Measurements from ENCODE around the gene ELK3. TPM values are rescaled to one million over a fixed set of nuclear protein-coding genes. Genes with fewer than 3 reads are reported as not detected.

ELK3 gene
- total and polyA plus RNA-seq, 2 of the 8 experiments (the other 6 are each of a cell fraction or from before 2014, with no cell fraction given): 3.5 to 14.3 TPM

- TF ChIP-seq YY1 (IDR thresholded peaks at IDR 0.05; ENCODE audit: low read depth, low read length) (no peak), RAD21 (IDR thresholded peaks at IDR 0.05 in 1 of 2, conservative IDR thresholded peaks at IDR 0.05 in 1 of 2; ENCODE audit: low read depth in 2 of 2, low read length in 2 of 2) (no peak), SP4 (IDR thresholded peaks at IDR 0.05; ENCODE audit: low read length) (no peak), FOSL1 (IDR thresholded peaks at IDR 0.05; ENCODE audit: insufficient read depth, low read depth, low read length) (no peak)
These were observed 111.5 kb downstream of the ELK3 start (continued) for GRCh38 chr12:96305665-96306064.
